Measurements from ENCODE around the gene SEMA5B.

- TF ChIP-seq LEF1 (IDR thresholded peaks at IDR 0.05; ENCODE audit: borderline replicate concordance) (no peak), ZNF384 (IDR thresholded peaks at IDR 0.05) (no peak), FOXM1 (IDR thresholded peaks at IDR 0.05; ENCODE audit: borderline replicate concordance) (no peak), FOXK2 (IDR thresholded peaks at IDR 0.05) (no peak), FOXA1 (IDR thresholded peaks at IDR 0.05) (no peak)
Observed at GRCh38 chr3:122936986-122937385, 90.6 kb downstream of the SEMA5B start.

All from HEK293T (cell line).